Activated CD4-positive, alpha-beta T cell treated with anti-CD3 and anti-CD28 coated beads for 36 hours (primary cell): ENCODE measurements around the gene PRKCE. TPM values are rescaled to one million over a fixed set of nuclear protein-coding genes. Genes with fewer than 3 reads are reported as not detected.
A peak's percentile ranks its signal among the peaks of the same experiment; 100 is the strongest.

Source experiments
- ATAC-seq: fragments of 200-7000 bp; cut with Tn5 transposase; one replicate; pipeline ENCODE4 v1.10.0; 2021; ENCODE audit warnings: mild to moderate bottlenecking, moderate library complexity
- CTCF ChIA-PET: fragments of 350-600 bp; sonication (Branson Sonifier 250); formaldehyde crosslinking; loops from one replicate; lab custom pipeline; 2021; ENCODE audit warnings: antibody characterized with exemption; lab: Charles Lee
- POLR2A ChIA-PET: fragments of 350-600 bp; sonication (Branson Sonifier 250); formaldehyde crosslinking; loops from one replicate; lab custom pipeline; 2021; ENCODE audit warnings: antibody characterized with exemption, inconsistent platforms; lab: Charles Lee
- DNase-seq: peaks from one replicate; pipeline ENCODE4 v3.0.0-alpha.2; 2020
- H3K27ac Mint-ChIP-seq: one replicate; pipeline ENCODE4 v1.8.0; 2021; ENCODE audit warnings: mixed read lengths
- H3K27me3 Mint-ChIP-seq: one replicate; pipeline ENCODE4 v1.8.0; 2021; ENCODE audit warnings: mixed read lengths
- H3K36me3 Mint-ChIP-seq: one replicate; pipeline ENCODE4 v1.8.0; 2021; ENCODE audit warnings: low read depth, mixed read lengths
- H3K4me1 Mint-ChIP-seq: one replicate; pipeline ENCODE4 v1.8.0; 2021; ENCODE audit warnings: mixed read lengths
- H3K4me3 Mint-ChIP-seq: one replicate; pipeline ENCODE4 v1.8.0; 2021; ENCODE audit warnings: mild to moderate bottlenecking, moderate library complexity, mixed read lengths
- H3K9me3 Mint-ChIP-seq: one replicate; pipeline ENCODE4 v1.8.0; 2021; ENCODE audit warnings: low read depth, mixed read lengths
- intact Hi-C, 2 experiments: fragments of 100-400 bp; cut with DNase I in 1 of 2; cut with micrococcal nuclease in 1 of 2; formaldehyde crosslinking; loops; one replicate each; pipeline versions ENCODE4 v1.14.2 to v1.15.1; 2022 to 2024; cut with DNase I, micrococcal nuclease
- total RNA-seq, 2 experiments: library from RNA; stranded (reverse); gene quantifications; one replicate each; pipeline ENCODE4 v1.2.3, GENCODE V29; 2021

Gene PRKCE
- total RNA-seq, 2 experiments from 2014 or later, result 9.0 to 13.2 TPM

DNA sequence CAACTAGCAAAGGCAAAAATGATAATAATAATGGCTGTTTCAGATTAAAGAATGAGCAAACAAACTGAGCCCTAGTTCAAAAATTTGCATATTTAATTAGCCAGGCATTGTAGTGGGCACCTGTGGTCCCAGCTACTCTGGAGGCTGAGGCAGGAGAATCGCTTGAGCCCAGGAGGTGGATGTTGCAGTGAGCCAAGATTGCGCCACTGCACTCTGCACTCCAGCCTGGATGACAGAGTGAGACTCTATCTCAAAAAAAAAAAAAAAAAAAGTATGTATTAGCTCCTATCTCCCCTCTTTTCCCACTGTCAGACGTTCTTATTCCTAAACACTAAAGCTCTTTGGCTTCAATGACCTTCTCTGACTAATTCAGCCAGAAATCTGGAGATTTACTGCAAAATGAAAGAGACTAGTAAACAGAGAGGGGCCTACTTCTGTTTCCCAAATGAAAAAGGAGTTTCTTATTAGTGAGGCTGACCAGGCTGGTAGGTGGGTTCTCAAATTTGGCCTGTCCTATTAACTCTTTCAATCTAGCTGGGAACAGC is 36.5 kb upstream of the PRKCE start:
- H3K27me3 Mint-ChIP-seq, result peaks cover 2% of the 10 kb centered on the region
- ChIA-PET CTCF (interaction anchor here (0.6 to 1.2 kb wide), 2 partner anchors 26 to 29 kb away, joined by 4 to 5 read pairs; no protein-coding TSS in a partner anchor), POLR2A (no interaction called here)
- ATAC-seq, result no peak
- no peaks in the 10 kb centered on the region for H3K9me3 Mint-ChIP-seq
- intact Hi-C loops, result loop anchor here in 1 of 2 experiments (5.0 kb wide), 1 partner anchor 1787 kb away; the partner anchor contains the start of gene MSH2
- no peak for DNase-seq
- no peaks in the 10 kb centered on the region for H3K36me3 Mint-ChIP-seq
- H3K27ac Mint-ChIP-seq, result no peak overlapping the region
- peaks cover 15% of the 10 kb centered on the region for H3K4me1 Mint-ChIP-seq
- H3K4me3 Mint-ChIP-seq, result no peak overlapping the region

DNA sequence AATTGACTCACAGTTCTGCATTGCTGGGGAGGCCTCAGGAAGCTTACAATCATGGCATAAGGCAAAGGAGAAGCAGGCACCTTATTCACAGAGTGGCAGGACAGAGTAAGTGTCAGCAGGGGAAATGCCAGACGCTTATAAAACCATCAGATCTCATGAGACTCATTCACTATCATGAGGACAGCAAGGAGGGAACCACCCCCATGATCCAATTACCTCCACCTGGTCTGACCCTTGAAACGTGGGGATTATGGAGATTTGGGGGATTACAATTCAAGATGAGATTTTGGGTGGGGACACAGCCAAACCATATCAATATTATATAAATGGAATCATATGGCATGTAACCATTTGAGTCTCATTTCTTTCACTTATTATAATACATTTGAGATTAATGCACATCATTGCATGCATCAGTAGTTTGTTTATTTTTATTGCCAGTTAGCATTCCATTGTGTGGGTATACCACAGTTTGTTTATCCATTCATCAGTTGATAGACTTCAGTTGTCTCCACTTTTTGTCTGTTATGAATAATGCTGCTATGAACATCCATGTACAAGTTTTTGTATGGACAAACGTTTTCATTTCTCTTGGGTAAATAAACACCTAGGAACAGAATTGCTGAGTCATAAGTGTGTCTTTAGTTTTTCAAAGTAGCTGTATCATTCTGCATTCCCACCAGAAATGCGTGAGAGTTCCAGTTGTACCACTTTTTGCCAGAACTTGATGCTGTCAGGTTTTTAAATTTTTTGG is 34.6 kb upstream of the PRKCE start:
- Mint-ChIP-seq H3K27ac (no peak overlapping the region), H3K4me1 (peaks cover 8% of the 10 kb centered on the region), H3K9me3 (no peaks in the 10 kb centered on the region), H3K27me3 (peaks cover 7% of the 10 kb centered on the region), H3K4me3 (no peak overlapping the region), H3K36me3 (no peaks in the 10 kb centered on the region)
- ATAC-seq (no peak), DNase-seq (no peak)
- ChIA-PET POLR2A (no interaction called here), CTCF (interaction anchor here (0.7 kb wide), 1 partner anchor 187 kb away, joined by 3 read pairs; no protein-coding TSS in a partner anchor)
- intact Hi-C loops, result no loop called here

DNA sequence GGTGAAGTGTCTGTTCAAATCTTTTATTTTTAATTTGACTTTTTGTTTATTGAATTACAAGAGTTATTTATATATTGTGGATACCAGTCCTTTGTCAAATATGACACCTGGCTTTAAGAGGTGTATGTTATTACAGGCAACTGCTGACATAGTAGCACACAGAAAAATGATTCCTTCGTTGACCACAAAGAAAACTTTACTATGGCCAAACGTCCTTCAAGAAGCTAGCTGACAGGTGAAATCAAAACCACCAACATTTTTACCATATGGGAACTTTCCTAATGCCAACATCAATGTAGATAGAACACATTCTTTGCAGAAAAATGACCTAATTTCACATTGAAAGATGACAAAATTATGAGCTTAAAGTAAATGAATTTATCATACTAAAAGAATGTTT is 34.0 kb upstream of the PRKCE start:
- Mint-ChIP-seq H3K4me3 (no peak overlapping the region), H3K9me3 (no peaks in the 10 kb centered on the region), H3K27me3 (peaks cover 10% of the 10 kb centered on the region), H3K4me1 (peaks cover 2% of the 10 kb centered on the region), H3K36me3 (no peaks in the 10 kb centered on the region), H3K27ac (no peak overlapping the region)
- DNase-seq, result no peak
- intact Hi-C loops, result no loop called here
- CTCF ChIA-PET, result interaction anchor here (1.0 to 1.2 kb wide), 2 partner anchors 22 to 138 kb away, joined by 3 read pairs; no protein-coding TSS in a partner anchor
- ATAC-seq, result no peak
- POLR2A ChIA-PET, result interaction anchor here (0.7 kb wide), 1 partner anchor 108 kb away, joined by 3 read pairs; no protein-coding TSS in a partner anchor

DNA sequence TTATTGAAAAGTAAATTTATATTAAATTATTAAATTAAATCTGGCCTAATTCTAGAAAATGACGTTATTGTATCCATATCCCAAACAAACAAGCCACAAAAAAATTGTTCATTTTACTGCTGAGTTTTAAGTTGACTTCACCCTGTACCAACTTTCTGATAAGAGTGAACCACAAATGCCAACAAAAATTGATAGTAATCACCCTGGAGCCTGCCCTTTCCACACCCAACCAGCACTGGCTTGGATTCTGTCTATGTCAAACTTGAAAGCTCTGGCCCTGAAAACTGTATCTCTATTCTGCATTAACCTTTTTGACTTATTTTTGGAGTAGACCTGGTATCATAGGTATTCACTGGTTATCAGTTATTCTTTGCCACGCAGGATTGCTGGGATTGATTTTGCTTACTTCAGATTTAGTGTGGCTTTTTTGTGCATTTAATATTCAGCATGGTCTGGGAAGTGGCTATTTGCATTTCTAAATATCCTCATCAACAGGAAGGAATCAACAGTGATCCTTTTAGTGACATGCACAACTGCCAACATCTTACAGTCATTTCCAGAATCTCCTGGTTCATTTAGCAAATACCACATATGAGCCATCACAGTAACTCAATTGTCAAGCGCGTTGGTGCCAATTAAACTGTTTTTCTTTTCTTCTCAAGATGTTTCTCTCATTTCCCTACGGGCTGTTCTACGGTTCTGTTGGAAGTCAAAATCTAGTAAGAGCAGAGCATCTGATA is 29.0 kb upstream of the PRKCE start:
- ChIA-PET CTCF (no interaction called here), POLR2A (no interaction called here)
- intact Hi-C loops, result no loop called here
- Mint-ChIP-seq H3K27me3 (peaks cover 16% of the 10 kb centered on the region), H3K4me3 (no peak overlapping the region), H3K9me3 (no peaks in the 10 kb centered on the region), H3K27ac (no peak overlapping the region), H3K4me1 (peaks cover 4% of the 10 kb centered on the region), H3K36me3 (no peaks in the 10 kb centered on the region)
- ATAC-seq, result peak; percentile 39
- DNase-seq, result no peak

DNA sequence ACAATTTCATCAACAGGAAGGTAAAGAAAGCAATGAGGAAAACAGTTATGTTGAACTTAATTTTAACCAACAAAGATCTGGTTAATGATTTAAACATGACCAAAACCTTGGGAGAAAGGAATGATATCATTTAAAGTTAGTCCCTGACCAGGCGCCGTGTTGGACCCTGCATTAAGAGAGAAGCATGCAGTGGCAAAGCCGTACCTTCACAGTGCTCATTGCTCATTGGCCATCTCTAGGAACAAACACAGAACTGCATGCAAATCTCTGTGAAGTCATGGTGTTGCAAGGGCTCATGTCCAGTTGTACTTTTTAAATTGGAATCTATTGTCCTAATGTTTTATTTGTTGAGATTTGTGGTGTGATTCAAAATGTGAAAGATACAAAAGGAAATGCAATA is 28.4 kb upstream of the PRKCE start:
- ChIA-PET CTCF (no interaction called here), POLR2A (no interaction called here)
- H3K9me3 Mint-ChIP-seq, result no peaks in the 10 kb centered on the region
- DNase-seq (no peak), ATAC-seq (no peak)
- peaks cover 16% of the 10 kb centered on the region for H3K27me3 Mint-ChIP-seq
- no peaks in the 10 kb centered on the region for H3K36me3 Mint-ChIP-seq
- H3K4me1 Mint-ChIP-seq, result peaks cover 4% of the 10 kb centered on the region
- intact Hi-C loops, result no loop called here
- H3K27ac Mint-ChIP-seq, result no peak overlapping the region
- no peak overlapping the region for H3K4me3 Mint-ChIP-seq

DNA sequence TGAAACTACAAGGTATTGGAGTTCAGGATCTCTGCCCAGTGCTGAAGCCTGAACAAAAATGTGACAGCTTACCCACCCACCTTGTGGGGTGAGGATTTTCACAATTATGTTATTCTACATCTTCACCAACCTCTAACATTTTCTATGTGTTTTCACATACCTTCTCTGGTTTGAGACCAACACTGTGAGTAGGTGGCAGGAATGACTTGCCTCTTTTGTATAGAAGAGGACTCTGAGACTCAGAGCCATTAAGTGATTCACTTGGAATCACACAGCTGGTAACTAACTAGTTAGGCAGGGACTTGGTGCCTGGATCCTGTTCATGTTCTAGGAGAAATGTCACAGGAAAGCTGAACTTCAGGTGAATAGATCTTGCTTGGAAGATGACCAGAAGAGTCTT is 25.7 kb upstream of the PRKCE start:
- ChIA-PET POLR2A (interaction anchor here (1.0 kb wide), 1 partner anchor 188 kb away, joined by 3 read pairs; no protein-coding TSS in a partner anchor), CTCF (interaction anchor here (0.8 to 1.5 kb wide), 2 partner anchors 8 to 14 kb away, joined by 3 read pairs; no protein-coding TSS in a partner anchor)
- Mint-ChIP-seq H3K4me1 (peaks cover 2% of the 10 kb centered on the region), H3K27me3 (peaks cover 13% of the 10 kb centered on the region), H3K4me3 (no peak overlapping the region), H3K27ac (no peak overlapping the region), H3K36me3 (no peaks in the 10 kb centered on the region), H3K9me3 (no peaks in the 10 kb centered on the region)
- intact Hi-C loops, result no loop called here
- no peak for ATAC-seq
- no peak for DNase-seq

DNA sequence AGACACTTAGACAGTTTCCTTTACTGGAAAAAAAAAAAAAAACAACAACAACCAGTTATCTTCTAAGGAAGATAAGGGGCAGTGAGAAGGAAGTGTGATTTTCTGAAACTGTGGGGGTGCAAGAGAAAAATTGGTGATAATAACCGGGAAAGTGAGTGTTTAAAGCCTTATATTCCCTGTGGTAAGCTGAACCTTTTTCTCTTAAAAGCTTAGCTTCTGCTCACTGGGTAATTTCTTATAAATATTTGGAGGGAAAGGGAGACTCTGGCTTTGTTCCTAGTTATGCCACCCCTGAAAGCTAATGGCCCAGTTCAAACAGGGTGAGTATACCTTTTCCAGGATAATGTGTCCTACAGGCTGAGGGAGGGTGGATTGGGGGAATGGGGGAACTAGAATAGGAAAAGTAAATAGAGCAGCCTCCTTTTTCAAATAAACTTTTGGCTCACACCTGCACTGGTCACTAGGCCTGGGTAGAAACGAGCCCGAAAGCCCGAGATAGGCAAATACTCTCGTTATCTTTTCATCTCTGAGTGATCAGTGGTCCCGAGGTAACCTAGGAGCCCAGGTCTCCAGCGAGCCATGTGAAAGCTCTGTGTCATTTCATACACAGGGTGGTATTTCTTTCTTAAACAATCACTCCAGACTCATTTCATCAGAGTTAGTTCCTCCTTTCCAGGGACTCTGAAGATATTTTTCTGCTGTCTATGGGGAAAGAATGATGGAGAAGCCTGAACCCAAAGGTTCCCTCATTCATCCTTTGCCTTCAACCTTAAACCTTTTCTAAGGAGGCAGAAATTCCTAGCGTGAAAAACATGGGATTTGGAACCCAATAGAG is 24.9 kb upstream of the PRKCE start:
- ATAC-seq (no peak), DNase-seq (no peak)
- no peak overlapping the region for H3K4me3 Mint-ChIP-seq
- intact Hi-C loops, result no loop called here
- H3K27me3 Mint-ChIP-seq, result peaks cover 12% of the 10 kb centered on the region
- H3K36me3 Mint-ChIP-seq, result no peaks in the 10 kb centered on the region
- ChIA-PET CTCF (interaction anchor here (1.8 kb wide), 1 partner anchor 32 kb away, joined by 4 read pairs; no protein-coding TSS in a partner anchor), POLR2A (interaction anchor here (1.0 kb wide), 1 partner anchor 187 kb away, joined by 3 read pairs; no protein-coding TSS in a partner anchor)
- peaks cover 2% of the 10 kb centered on the region for H3K4me1 Mint-ChIP-seq
- no peak overlapping the region for H3K27ac Mint-ChIP-seq
- no peaks in the 10 kb centered on the region for H3K9me3 Mint-ChIP-seq

DNA sequence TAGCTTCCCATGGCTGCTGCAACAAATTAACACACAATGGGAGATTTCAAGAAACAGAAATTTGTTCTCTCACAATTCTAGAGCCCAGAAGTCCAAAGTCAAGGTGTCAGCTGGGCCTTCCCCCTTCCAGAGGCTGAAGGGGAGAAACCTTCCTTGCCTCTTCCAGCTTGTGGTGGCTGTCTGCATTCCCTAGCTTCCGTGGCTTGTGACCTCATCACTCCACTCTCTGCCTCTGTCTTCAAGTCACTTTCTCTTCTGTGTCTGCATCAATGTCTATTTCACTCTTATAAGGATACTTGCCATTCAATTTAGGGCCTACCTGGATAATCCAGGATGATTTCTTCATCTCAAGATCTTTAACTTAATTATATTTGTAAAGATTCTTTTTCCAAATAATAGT is 23.6 kb upstream of the PRKCE start:
- H3K27me3 Mint-ChIP-seq, result peaks cover 9% of the 10 kb centered on the region
- ChIA-PET CTCF (interaction anchor here (0.7 to 1.8 kb wide), 2 partner anchors 31 to 74 kb away, joined by 3 to 4 read pairs; no protein-coding TSS in a partner anchor), POLR2A (no interaction called here)
- DNase-seq (no peak), ATAC-seq (no peak)
- H3K4me1 Mint-ChIP-seq, result no peaks in the 10 kb centered on the region
- H3K27ac Mint-ChIP-seq, result no peak overlapping the region
- H3K9me3 Mint-ChIP-seq, result no peaks in the 10 kb centered on the region
- H3K4me3 Mint-ChIP-seq, result no peak overlapping the region
- H3K36me3 Mint-ChIP-seq, result no peaks in the 10 kb centered on the region
- intact Hi-C loops, result no loop called here

DNA sequence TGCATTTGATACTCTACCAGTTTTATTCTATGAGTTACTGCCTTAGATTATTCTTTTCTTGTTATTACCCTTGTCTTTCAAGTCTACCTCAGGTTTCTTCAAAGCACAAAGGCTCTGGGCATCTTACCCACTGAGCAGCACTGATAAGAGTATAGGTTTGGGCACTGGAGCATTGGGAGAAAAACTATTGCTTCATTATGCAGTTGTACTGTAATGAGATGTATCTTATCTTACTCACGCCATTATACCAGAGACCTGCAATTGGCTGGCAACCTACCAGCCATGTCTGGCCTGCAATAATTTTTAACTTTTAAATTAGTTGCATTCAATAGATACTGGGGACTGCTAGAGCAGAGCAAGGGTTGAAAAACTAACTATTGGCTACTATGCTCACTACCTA is 21.5 kb upstream of the PRKCE start:
- no peaks in the 10 kb centered on the region for H3K4me1 Mint-ChIP-seq
- intact Hi-C loops, result no loop called here
- no peak for ATAC-seq
- ChIA-PET CTCF (no interaction called here), POLR2A (no interaction called here)
- no peak overlapping the region for H3K4me3 Mint-ChIP-seq
- no peaks in the 10 kb centered on the region for H3K36me3 Mint-ChIP-seq
- DNase-seq, result no peak
- no peak overlapping the region for H3K27ac Mint-ChIP-seq
- H3K27me3 Mint-ChIP-seq, result peaks cover 9% of the 10 kb centered on the region
- H3K9me3 Mint-ChIP-seq, result no peaks in the 10 kb centered on the region

DNA sequence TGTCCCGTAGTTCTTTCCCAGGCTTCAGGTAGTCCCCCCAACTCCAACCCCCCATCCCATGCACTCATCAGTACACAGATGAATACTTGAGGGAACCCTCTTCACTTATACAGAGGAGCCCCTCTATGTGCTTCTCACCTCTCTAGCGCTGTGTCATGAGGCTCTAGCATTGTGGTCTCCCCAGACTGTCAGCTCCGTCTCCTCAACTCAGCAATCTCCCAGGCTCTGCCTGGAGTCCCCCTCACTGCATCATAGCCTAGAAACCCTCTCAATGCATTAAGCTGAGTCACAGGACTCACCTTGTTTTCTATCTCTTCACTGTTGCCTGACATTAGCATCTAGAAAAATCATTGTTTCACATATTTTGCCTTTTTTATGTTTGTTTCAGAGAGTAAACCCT is 20.2 kb upstream of the PRKCE start:
- H3K27me3 Mint-ChIP-seq, result peaks cover 11% of the 10 kb centered on the region
- no peaks in the 10 kb centered on the region for H3K9me3 Mint-ChIP-seq
- DNase-seq (no peak), ATAC-seq (no peak)
- H3K4me3 Mint-ChIP-seq, result no peak overlapping the region
- POLR2A ChIA-PET, result no interaction called here
- no peak overlapping the region for H3K27ac Mint-ChIP-seq
- no peaks in the 10 kb centered on the region for H3K4me1 Mint-ChIP-seq
- intact Hi-C loops, result no loop called here
- no peaks in the 10 kb centered on the region for H3K36me3 Mint-ChIP-seq
- CTCF ChIA-PET, result interaction anchor here (1.1 kb wide), 1 partner anchor 147 kb away, joined by 3 read pairs; no protein-coding TSS in a partner anchor
